Progenitor cell of endocrine pancreas (in vitro differentiated cells): ENCODE measurements around the gene ZNF593. TPM values are rescaled to one million over a fixed set of nuclear protein-coding genes. Genes with fewer than 3 reads are reported as not detected.

ENCODE experiments used
- DNase-seq: peaks from one replicate; pipeline ENCODE4 v3.0.0; 2021; ENCODE audit warnings: low spot score; ENCODE audit not compliant: unreplicated experiment
- H3K27ac Mint-ChIP-seq: 2 replicates; pipeline ENCODE4 v1.8.0; 2021; ENCODE audit warnings: mild to moderate bottlenecking, moderate library complexity, mixed read lengths
- H3K27me3 Mint-ChIP-seq: 2 replicates; pipeline ENCODE4 v1.8.0; 2021; ENCODE audit warnings: mixed read lengths
- H3K36me3 Mint-ChIP-seq: 2 replicates; pipeline ENCODE4 v1.8.0; 2022; ENCODE audit warnings: mixed read lengths; ENCODE audit not compliant: insufficient read depth
- H3K4me1 Mint-ChIP-seq: 2 replicates; pipeline ENCODE4 v1.8.0; 2021; ENCODE audit warnings: low read depth, mixed read lengths
- H3K4me3 Mint-ChIP-seq: 2 replicates; pipeline ENCODE4 v1.8.0; 2021; ENCODE audit warnings: low read depth, mild to moderate bottlenecking, moderate library complexity, mixed read lengths
- H3K9me3 Mint-ChIP-seq: 2 replicates; pipeline ENCODE4 v1.8.0; 2021; ENCODE audit warnings: low read depth, mixed read lengths
- CTCF ChIP-seq: fragments of 200-600 bp; sonication (generic); IDR thresholded peaks from one replicate; pipeline ENCODE4 v1.5.0; 2021; ENCODE audit warnings: antibody characterized with exemption, mild to moderate bottlenecking; ENCODE audit not compliant: unreplicated experiment
- total RNA-seq: library from RNA; stranded (reverse); gene quantifications from 2 replicates; pipeline ENCODE4 v1.2.1, GENCODE V29; 2021

The ZNF593 gene
- total RNA-seq, 1 donor from 2014 or later = 32.1 TPM

GRCh38 chr1:26164861-26165842, 4.6 kb upstream of the ZNF593 start:
- H3K27me3 Mint-ChIP-seq = peaks cover 18% of the 10 kb centered on the region
- no peak for TF ChIP-seq CTCF
- H3K9me3 Mint-ChIP-seq = no peaks in the 10 kb centered on the region
- H3K4me3 Mint-ChIP-seq = peak overlapping the region; percentile 66
- no peak for DNase-seq
- H3K36me3 Mint-ChIP-seq = no peaks in the 10 kb centered on the region
- peaks cover 13% of the 10 kb centered on the region for H3K4me1 Mint-ChIP-seq
- peak overlapping the region; percentile 52 for H3K27ac Mint-ChIP-seq

- DNase-seq = no peak
- H3K9me3 Mint-ChIP-seq = no peaks in the 10 kb centered on the region
- no peak for TF ChIP-seq CTCF
- peaks cover 13% of the 10 kb centered on the region for H3K27me3 Mint-ChIP-seq
- H3K27ac Mint-ChIP-seq = peak overlapping the region; percentile 22
- no peaks in the 10 kb centered on the region for H3K36me3 Mint-ChIP-seq
- peaks cover 16% of the 10 kb centered on the region for H3K4me1 Mint-ChIP-seq
- H3K4me3 Mint-ChIP-seq = no peak overlapping the region
These were observed 2.9 kb upstream of the ZNF593 start for GRCh38 chr1:26166719-26167281.

- Mint-ChIP-seq H3K27ac (peak within 1 kb of the TSS; percentile 90), H3K4me1 (peaks cover 16% of the 10 kb centered on the region), H3K36me3 (no peaks in the 10 kb centered on the region), H3K4me3 (peak within 1 kb of the TSS; percentile 87), H3K27me3 (peaks cover 6% of the 10 kb centered on the region), H3K9me3 (no peaks in the 10 kb centered on the region)
- no peak for TF ChIP-seq CTCF
- no peak for DNase-seq
These were observed 1.1 kb upstream of the ZNF593 start, which contains the start of gene C1orf232 for GRCh38 chr1:26168410-26169197. TSS of gene C1orf232 (minus strand) at chr1:26168963. CDS start at chr1:26168499, 464 bp downstream.

GRCh38 chr1:26169198-26169554, 532 bp upstream of the ZNF593 start:
- H3K4me1 Mint-ChIP-seq = peaks cover 16% of the 10 kb centered on the region
- no peak for TF ChIP-seq CTCF
- H3K27ac Mint-ChIP-seq = peak overlapping the region; percentile 73
- peak overlapping the region; percentile 87 for H3K4me3 Mint-ChIP-seq
- H3K27me3 Mint-ChIP-seq = peaks cover 4% of the 10 kb centered on the region
- H3K36me3 Mint-ChIP-seq = no peaks in the 10 kb centered on the region
- no peak for DNase-seq
- H3K9me3 Mint-ChIP-seq = no peaks in the 10 kb centered on the region

- H3K36me3 Mint-ChIP-seq = no peaks in the 10 kb centered on the region
- peak overlapping the region; percentile 90 for H3K27ac Mint-ChIP-seq
- H3K27me3 Mint-ChIP-seq = peaks cover 4% of the 10 kb centered on the region
- TF ChIP-seq CTCF = no peak
- peaks cover 7% of the 10 kb centered on the region for H3K4me1 Mint-ChIP-seq
- no peak for DNase-seq
- H3K4me3 Mint-ChIP-seq = peak overlapping the region; percentile 87
- no peaks in the 10 kb centered on the region for H3K9me3 Mint-ChIP-seq
These were observed 739 bp downstream of the ZNF593 start for GRCh38 chr1:26170472-26170821.
